Activated B cell treated with CpG ODN at 0.5 μM for 24 hours (primary cell): ENCODE results near the gene MOGAT2. TPM values are rescaled to one million over a fixed set of nuclear protein-coding genes. Genes with fewer than 3 reads are reported as not detected.

Experiments used
- ATAC-seq: fragments of 200-7000 bp; cut with Tn5 transposase; one replicate; pipeline ENCODE4 v1.10.0; 2021; ENCODE audit warnings: low read depth, mild to moderate bottlenecking, moderate library complexity
- CTCF ChIA-PET: fragments of 350-600 bp; sonication (Branson Sonifier 250); formaldehyde crosslinking; loops from one replicate; lab custom pipeline; 2021; ENCODE audit warnings: antibody characterized with exemption; lab: Charles Lee
- POLR2A ChIA-PET: fragments of 350-600 bp; sonication (Branson Sonifier 250); formaldehyde crosslinking; loops from one replicate; lab custom pipeline; 2021; ENCODE audit warnings: antibody characterized with exemption; lab: Charles Lee
- DNase-seq: peaks from one replicate; pipeline ENCODE4 v3.0.0; 2022
- H3K27ac Mint-ChIP-seq: one replicate; pipeline ENCODE4 v1.8.0; 2020; ENCODE audit warnings: mixed read lengths
- H3K27me3 Mint-ChIP-seq: one replicate; pipeline ENCODE4 v1.8.0; 2021; ENCODE audit warnings: mixed read lengths
- H3K36me3 Mint-ChIP-seq: one replicate; pipeline ENCODE4 v1.8.0; 2021; ENCODE audit warnings: low read depth, mixed read lengths
- H3K4me1 Mint-ChIP-seq: one replicate; pipeline ENCODE4 v1.8.0; 2021; ENCODE audit warnings: mixed read lengths
- H3K4me3 Mint-ChIP-seq: one replicate; pipeline ENCODE4 v1.8.0; 2020; ENCODE audit warnings: mild to moderate bottlenecking, mixed read lengths
- H3K9me3 Mint-ChIP-seq: one replicate; pipeline ENCODE4 v1.8.0; 2020; ENCODE audit warnings: mixed read lengths
- CTCF ChIP-seq: fragments of 200-600 bp; IDR thresholded peaks from one replicate; pipeline ENCODE4 v1.8.0; 2022; ENCODE audit warnings: antibody characterized with exemption, mild to moderate bottlenecking
- intact Hi-C: fragments of 100-400 bp; cut with micrococcal nuclease; formaldehyde crosslinking; loops from one replicate; pipeline ENCODE4 v1.15.1; 2024
- total RNA-seq: library from RNA; stranded (reverse); gene quantifications from 2 replicates; pipeline ENCODE4 v1.2.3, GENCODE V29; 2022

MOGAT2 gene
- total RNA-seq, 1 donor from 2014 or later: 0.22 TPM

GRCh38 chr11:75691804-75692203, 25.8 kb upstream of the MOGAT2 start:
- peaks cover 40% of the 10 kb centered on the region for H3K4me1 Mint-ChIP-seq
- POLR2A ChIA-PET: interaction anchor here (0.7 kb wide), 1 partner anchor 292 kb away, joined by 3 read pairs; no protein-coding TSS in a partner anchor
- TF ChIP-seq CTCF: no peak
- no peak for ATAC-seq
- H3K27ac Mint-ChIP-seq: peak overlapping the region; percentile 25
- no peak overlapping the region for H3K4me3 Mint-ChIP-seq
- intact Hi-C loops: loop anchor here (2.0 kb wide), 3 partner anchors 15 to 981 kb away; no protein-coding TSS in a partner anchor
- H3K36me3 Mint-ChIP-seq: no peaks in the 10 kb centered on the region
- DNase-seq: no peak
- peaks cover under 1% of the 10 kb centered on the region for H3K9me3 Mint-ChIP-seq
- CTCF ChIA-PET: no interaction called here
- H3K27me3 Mint-ChIP-seq: peaks cover 3% of the 10 kb centered on the region

GRCh38 chr11:75697906-75698581, 19.6 kb upstream of the MOGAT2 start:
- DNase-seq (no peak), ATAC-seq (no peak)
- H3K4me3 Mint-ChIP-seq: no peak overlapping the region
- no peaks in the 10 kb centered on the region for H3K9me3 Mint-ChIP-seq
- peaks cover 9% of the 10 kb centered on the region for H3K27me3 Mint-ChIP-seq
- no peaks in the 10 kb centered on the region for H3K36me3 Mint-ChIP-seq
- H3K4me1 Mint-ChIP-seq: no peaks in the 10 kb centered on the region
- CTCF ChIA-PET: no interaction called here
- intact Hi-C loops: no loop called here
- no peak overlapping the region for H3K27ac Mint-ChIP-seq
- POLR2A ChIA-PET: no interaction called here
- no peak for TF ChIP-seq CTCF

- ChIA-PET POLR2A (no interaction called here), CTCF (no interaction called here)
- DNase-seq: no peak
- Mint-ChIP-seq H3K4me1 (peaks cover 6% of the 10 kb centered on the region), H3K4me3 (no peak overlapping the region), H3K27ac (no peak overlapping the region), H3K36me3 (no peaks in the 10 kb centered on the region), H3K27me3 (peaks cover 13% of the 10 kb centered on the region), H3K9me3 (no peaks in the 10 kb centered on the region)
- intact Hi-C loops: no loop called here
- no peak for ATAC-seq
- no peak for TF ChIP-seq CTCF
These were observed 16.7 kb upstream of the MOGAT2 start for GRCh38 chr11:75700940-75701339.

- DNase-seq (no peak), ATAC-seq (no peak)
- intact Hi-C loops: no loop called here
- Mint-ChIP-seq H3K36me3 (no peaks in the 10 kb centered on the region), H3K27ac (no peak overlapping the region), H3K27me3 (peaks cover 6% of the 10 kb centered on the region), H3K4me3 (no peak overlapping the region), H3K4me1 (peaks cover 11% of the 10 kb centered on the region), H3K9me3 (no peaks in the 10 kb centered on the region)
- POLR2A ChIA-PET: no interaction called here
- CTCF ChIA-PET: no interaction called here
- no peak for TF ChIP-seq CTCF
These were observed 13.9 kb upstream of the MOGAT2 start for GRCh38 chr11:75703695-75704237.

GRCh38 chr11:75705541-75705940, 12.1 kb upstream of the MOGAT2 start:
- peaks cover 4% of the 10 kb centered on the region for H3K27me3 Mint-ChIP-seq
- no peak overlapping the region for H3K4me3 Mint-ChIP-seq
- DNase-seq: no peak
- H3K9me3 Mint-ChIP-seq: no peaks in the 10 kb centered on the region
- CTCF ChIA-PET: interaction anchor here (0.6 to 1.7 kb wide), 18 partner anchors 16 to 502 kb away, joined by 3 to 8 read pairs (median 4); no protein-coding TSS in a partner anchor
- H3K4me1 Mint-ChIP-seq: peaks cover 11% of the 10 kb centered on the region
- intact Hi-C loops: loop anchor here (5.0 kb wide), 2 partner anchors 162 to 258 kb away; no protein-coding TSS in a partner anchor
- ATAC-seq: no peak
- POLR2A ChIA-PET: interaction anchor here (0.8 to 1.1 kb wide), 3 partner anchors 15 to 68 kb away, joined by 3 to 4 read pairs (median 3); partner anchors contain the start of gene MAP6
- no peaks in the 10 kb centered on the region for H3K36me3 Mint-ChIP-seq
- no peak for TF ChIP-seq CTCF
- no peak overlapping the region for H3K27ac Mint-ChIP-seq
